BJ (cell line): ENCODE measurements around the gene MAT2A. TPM values are rescaled to one million over a fixed set of nuclear protein-coding genes. Genes with fewer than 3 reads are reported as not detected.

Experiments used
- CTCF ChIA-PET: fragments of 350-600 bp; formaldehyde crosslinking; extraction: SDS; loops from one replicate; lab custom pipeline; 2021; ENCODE audit warnings: antibody characterized with exemption, inconsistent platforms; lab: Yijun Ruan, JAX
- POLR2A ChIA-PET: fragments of 300-600 bp; sonication (Branson Sonifier 250); formaldehyde crosslinking; extraction: SDS; loops from one replicate; lab custom pipeline; 2021; ENCODE audit warnings: antibody characterized with exemption; lab: Charles Lee
- DNase-seq: peaks from one replicate; pipeline ENCODE4 v3.0.0-alpha.2; 2011; ENCODE audit warnings: low read depth
- H3K27me3 ChIP-seq: 2 replicates; pipeline ENCODE4 v1.6.0; 2011; ENCODE audit warnings: low read length; ENCODE audit not compliant: control insufficient read depth, insufficient read depth
- H3K36me3 ChIP-seq: 2 replicates; pipeline ENCODE4 v1.5.1; 2011; ENCODE audit warnings: low read length; ENCODE audit not compliant: control insufficient read depth, insufficient read depth
- H3K4me3 ChIP-seq: 2 replicates; pipeline ENCODE4 v1.5.1; 2011; ENCODE audit warnings: low read depth, mild to moderate bottlenecking, control low read depth, low read length
- polyA plus RNA-seq: library from polyadenylated mRNA; depleted of rRNA; stranded (reverse); fragments of >200 nt; gene quantifications from 2 replicates; pipeline ENCODE4 v1.2.3, GENCODE V29; 2011
- TF ChIP-seq, protein P1 (sequence below): IDR thresholded peaks from 2 replicates; pipeline ENCODE4 v1.5.1; 2011; ENCODE audit warnings: low read depth, mild to moderate bottlenecking, control low read depth, inconsistent platforms, low read length, moderate library complexity; ENCODE audit not compliant: insufficient read depth

MAT2A gene
- polyA plus RNA-seq, 1 experiment: 302 TPM

DNA sequence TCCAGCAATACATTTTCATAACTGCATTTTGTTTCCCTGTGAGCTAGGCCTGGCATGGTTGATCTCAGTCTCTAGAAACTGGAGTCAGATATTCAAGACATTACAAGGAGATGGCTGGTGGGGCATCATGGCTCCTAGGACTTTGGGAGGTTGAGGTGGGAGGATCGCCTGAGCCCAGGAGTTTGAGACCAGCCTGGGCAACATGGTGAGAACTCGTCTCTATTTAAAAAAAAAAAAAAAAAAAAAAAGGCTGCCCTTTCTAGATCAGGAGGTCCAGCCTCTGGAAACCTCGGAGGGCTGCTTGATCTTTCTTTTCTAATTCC, 38.1 kb downstream of the MAT2A start:
- no peaks in the 10 kb centered on the region for H3K36me3 ChIP-seq
- TF ChIP-seq, protein P1, sequence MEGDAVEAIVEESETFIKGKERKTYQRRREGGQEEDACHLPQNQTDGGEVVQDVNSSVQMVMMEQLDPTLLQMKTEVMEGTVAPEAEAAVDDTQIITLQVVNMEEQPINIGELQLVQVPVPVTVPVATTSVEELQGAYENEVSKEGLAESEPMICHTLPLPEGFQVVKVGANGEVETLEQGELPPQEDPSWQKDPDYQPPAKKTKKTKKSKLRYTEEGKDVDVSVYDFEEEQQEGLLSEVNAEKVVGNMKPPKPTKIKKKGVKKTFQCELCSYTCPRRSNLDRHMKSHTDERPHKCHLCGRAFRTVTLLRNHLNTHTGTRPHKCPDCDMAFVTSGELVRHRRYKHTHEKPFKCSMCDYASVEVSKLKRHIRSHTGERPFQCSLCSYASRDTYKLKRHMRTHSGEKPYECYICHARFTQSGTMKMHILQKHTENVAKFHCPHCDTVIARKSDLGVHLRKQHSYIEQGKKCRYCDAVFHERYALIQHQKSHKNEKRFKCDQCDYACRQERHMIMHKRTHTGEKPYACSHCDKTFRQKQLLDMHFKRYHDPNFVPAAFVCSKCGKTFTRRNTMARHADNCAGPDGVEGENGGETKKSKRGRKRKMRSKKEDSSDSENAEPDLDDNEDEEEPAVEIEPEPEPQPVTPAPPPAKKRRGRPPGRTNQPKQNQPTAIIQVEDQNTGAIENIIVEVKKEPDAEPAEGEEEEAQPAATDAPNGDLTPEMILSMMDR: no peak
- POLR2A ChIA-PET: no interaction called here
- H3K27me3 ChIP-seq: peaks cover 2% of the 10 kb centered on the region
- CTCF ChIA-PET: no interaction called here
- no peak for DNase-seq
- H3K4me3 ChIP-seq: no peak overlapping the region

GRCh38 chr2:85577386-85578242, 38.6 kb downstream of the MAT2A start, which contains the start of gene VAMP8:
Gene VAMP8 (plus strand): TSS chr2:85577586. CDS start chr2:85577647, 61 bp downstream.
- ChIA-PET POLR2A (no interaction called here), CTCF (no interaction called here)
- Histone ChIP-seq H3K27me3 (peaks cover 2% of the 10 kb centered on the region; the same call in 1 of the 2 replicates), H3K36me3 (no peaks in the 10 kb centered on the region), H3K4me3 (no peak within 1 kb of the TSS)
- DNase-seq: no peak
- TF ChIP-seq, protein P1: no peak

- ChIA-PET CTCF (interaction anchor here (0.6 to 1.1 kb wide), 2 partner anchors 9 to 27 kb away, joined by 3 read pairs; no protein-coding TSS in a partner anchor), POLR2A (no interaction called here)
- no peaks in the 10 kb centered on the region for H3K27me3 ChIP-seq
- DNase-seq: no peak
- H3K4me3 ChIP-seq: no peak overlapping the region
- no peaks in the 10 kb centered on the region for H3K36me3 ChIP-seq
- TF ChIP-seq, protein P1: no peak
Observed at GRCh38 chr2:85578243-85579180, 39.5 kb downstream of the MAT2A start.

GRCh38 chr2:85579266-85579935, 40.4 kb downstream of the MAT2A start:
- Histone ChIP-seq H3K4me3 (no peak overlapping the region), H3K27me3 (no peaks in the 10 kb centered on the region), H3K36me3 (no peaks in the 10 kb centered on the region)
- ChIA-PET POLR2A (no interaction called here), CTCF (interaction anchor here (1.1 kb wide), 1 partner anchor 8 kb away, joined by 3 read pairs; no protein-coding TSS in a partner anchor)
- DNase-seq: no peak
- TF ChIP-seq, protein P1: no peak
